Measurements from ENCODE around the gene RPH3AL.
"Not testable (repeated sequence)": the region's sequence is repeated elsewhere in the genome, so short reads cannot be mapped to it uniquely, and the experiment has no call there.

Gene RPH3AL

DNA sequence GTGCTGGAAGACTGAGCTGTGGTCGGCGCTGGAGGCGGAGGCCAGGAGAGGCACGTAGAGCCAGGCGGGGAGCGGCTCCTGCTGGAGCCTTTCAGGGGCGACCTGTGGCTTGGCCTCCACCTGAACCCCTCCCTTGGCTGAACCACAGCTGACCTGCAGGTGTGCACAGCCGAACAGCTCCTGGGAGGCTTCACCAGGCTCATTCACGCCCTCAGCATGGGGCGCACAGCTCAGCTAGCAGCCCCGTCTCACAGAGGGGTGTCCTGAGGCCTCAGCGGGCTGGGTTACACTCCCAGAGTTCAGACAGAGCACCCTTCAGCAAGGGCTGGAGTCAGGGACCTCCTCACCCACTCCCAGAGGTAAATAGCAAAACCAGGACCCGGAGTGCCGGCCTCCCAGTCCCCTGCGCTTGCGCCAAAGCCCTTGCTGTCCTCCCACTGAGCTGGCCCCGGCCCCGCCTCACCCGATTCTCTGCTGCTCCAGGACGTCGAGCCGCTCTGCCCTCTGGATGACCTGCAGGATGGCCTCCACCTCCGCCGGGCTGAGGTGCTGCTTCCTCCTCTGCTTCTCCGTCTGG lies 31.7 kb downstream of the RPH3AL start:
- DNase-seq (ENCODE audit: low read depth in 1 of 2, low spot score in 1 of 2): no peak

DNA sequence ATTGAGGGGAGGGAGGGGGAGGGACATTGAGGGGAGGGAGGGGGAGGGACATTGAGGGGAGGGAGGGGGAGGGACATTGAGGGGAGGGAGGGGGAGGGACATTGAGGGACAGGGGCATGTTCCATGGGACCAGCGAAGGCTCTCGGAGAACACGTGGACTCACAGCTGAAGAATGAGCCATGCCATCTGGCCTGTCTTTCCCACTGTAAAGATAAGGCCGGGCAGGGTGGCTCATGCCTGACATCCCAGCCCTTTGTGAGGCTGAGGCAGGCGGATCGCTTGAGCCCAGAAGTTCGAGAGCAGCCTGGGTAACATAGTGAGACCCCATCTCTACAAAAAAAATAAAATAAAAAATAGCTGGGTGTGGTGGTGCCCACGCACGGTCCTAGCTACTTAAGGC lies 32.5 kb downstream of the RPH3AL start:
- no peak for DNase-seq (ENCODE audit: low read depth in 1 of 2, low spot score in 1 of 2)

DNA sequence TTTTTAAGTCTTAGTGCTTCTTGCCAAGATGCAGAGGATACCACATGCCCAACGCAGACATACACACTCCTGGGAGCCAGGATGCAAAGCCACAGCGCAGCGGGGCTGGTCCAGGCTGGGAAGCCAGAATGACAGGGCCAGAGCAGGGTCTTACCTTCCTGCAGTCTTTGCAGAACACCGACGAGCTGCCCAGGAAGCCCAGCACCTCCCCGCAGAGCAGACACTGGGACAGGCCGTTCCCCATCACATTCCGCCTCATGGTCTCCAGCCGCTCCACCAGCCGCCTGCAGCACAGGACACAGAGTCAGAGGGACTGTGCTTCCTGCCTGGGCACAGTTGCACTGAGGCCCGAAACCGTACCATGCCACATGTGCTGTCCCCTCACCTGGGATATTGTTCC lies 33.3 kb downstream of the RPH3AL start:
- no peak for DNase-seq (ENCODE audit: low read depth in 1 of 2, low spot score in 1 of 2)

DNA sequence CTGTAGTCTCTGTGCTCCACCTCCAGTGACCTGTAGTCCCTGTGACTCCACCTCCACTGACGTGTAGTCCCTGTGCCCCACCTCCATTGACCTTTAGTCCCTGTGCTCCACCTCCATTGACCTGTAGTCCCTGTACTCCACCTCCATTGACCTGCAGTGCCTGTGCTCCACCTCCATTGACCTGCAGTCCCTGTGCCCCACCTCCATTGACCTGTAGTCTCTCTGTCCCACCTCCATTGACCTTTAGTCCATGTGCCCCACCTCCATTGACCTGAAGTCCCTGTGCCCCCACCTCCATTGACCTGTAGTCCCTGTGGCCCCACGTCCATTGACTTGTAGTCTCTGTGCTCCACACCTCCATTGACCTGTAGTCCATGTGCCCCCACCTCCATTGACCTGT lies 35.5 kb downstream of the RPH3AL start:
- not testable (repeated sequence) for DNase-seq (ENCODE audit: low read depth in 1 of 2, low spot score in 1 of 2)

DNA sequence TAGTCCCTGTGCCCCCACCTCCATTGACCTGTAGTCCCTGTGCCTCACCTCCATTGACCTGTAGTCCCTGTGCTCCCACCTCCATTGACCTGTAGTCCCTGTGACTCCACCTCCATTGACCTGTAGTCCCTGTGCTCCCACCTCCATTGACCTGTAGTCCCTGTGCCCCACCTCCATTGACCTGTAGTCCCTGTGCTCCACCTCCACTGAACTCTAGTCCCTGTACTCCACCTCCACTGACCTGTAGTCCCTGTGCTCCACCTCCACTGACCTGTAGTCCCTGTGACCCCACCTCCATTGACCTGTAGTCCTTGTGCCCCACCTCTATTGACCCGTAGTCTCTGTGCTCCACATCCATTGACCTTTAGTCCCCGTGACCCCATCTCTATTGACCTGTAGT lies 37.2 kb downstream of the RPH3AL start:
- DNase-seq (ENCODE audit: low read depth in 1 of 2, low spot score in 1 of 2): not testable (repeated sequence)

DNA sequence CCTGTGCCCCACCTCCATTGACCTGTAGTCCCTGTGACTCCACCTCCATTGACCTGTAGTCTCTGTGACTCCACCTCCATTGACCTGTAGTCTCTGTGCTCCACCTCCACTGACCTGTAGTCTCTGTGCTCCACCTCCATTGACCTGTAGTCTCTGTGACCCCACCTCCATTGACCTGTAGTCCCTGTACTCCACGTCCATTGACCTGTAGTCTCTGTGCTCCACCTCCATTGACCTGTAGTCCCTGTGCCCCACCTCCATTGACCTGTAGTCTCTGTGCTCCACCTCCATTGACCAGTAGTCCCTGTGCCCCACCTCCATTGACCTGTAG lies 38.0 kb downstream of the RPH3AL start:
- not testable (repeated sequence) for DNase-seq (ENCODE audit: low read depth in 1 of 2, low spot score in 1 of 2)

DNA sequence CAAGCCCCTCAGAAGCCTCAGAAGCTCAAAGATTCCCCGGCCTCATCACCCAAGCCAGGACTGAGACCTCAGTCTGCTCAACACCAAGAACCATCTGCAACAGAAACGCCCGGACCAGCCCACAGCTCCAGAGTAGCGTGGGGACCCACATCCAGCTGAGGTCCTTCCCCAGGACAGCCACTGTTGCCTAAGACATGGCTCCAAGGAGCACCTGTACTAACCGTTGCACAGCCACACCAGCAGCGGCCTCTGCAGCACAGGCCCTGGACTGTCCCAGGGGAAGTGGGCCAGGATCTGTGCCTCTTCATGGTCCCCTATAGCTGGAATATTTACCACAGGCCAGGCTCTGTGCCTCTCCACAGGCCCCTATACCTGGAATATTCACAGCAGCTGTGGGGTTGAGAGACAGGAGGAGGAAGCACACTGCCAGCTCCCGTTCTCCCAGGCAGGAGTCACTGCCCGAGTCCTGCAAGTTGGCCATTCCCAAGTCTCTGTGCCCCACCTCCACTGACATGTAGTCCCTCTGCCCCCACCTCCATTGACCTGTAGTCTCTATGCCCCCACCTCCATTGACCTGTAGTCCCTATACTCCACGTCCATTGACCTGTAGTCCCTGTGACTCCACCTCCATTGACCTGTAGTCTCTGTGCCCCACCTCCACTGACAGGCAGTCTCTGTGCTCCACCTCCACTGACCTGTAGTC lies 38.5 kb downstream of the RPH3AL start:
- DNase-seq (ENCODE audit: low read depth in 1 of 2, low spot score in 1 of 2): no peak

DNA sequence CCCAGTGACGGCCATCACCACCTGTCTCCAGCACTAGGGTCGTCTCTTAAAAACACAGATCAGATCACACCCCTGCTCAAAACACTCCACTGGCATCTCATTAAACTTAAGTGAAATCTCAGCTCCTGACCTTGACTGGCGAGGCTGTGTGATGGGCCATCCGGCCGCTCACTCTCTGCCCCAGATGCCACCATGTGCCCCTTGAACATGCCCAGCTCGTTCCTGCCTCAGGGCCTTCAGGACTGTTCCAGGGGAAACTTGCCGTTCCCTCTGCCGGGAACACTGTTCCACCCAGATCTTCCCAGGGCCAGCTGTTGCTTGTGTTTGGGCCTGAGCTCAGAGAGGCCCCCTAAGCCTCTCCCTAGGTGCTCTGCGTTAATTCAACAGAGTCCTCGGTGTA lies 39.4 kb downstream of the RPH3AL start:
- DNase-seq (ENCODE audit: low read depth in 1 of 2, low spot score in 1 of 2): no peak

DNA sequence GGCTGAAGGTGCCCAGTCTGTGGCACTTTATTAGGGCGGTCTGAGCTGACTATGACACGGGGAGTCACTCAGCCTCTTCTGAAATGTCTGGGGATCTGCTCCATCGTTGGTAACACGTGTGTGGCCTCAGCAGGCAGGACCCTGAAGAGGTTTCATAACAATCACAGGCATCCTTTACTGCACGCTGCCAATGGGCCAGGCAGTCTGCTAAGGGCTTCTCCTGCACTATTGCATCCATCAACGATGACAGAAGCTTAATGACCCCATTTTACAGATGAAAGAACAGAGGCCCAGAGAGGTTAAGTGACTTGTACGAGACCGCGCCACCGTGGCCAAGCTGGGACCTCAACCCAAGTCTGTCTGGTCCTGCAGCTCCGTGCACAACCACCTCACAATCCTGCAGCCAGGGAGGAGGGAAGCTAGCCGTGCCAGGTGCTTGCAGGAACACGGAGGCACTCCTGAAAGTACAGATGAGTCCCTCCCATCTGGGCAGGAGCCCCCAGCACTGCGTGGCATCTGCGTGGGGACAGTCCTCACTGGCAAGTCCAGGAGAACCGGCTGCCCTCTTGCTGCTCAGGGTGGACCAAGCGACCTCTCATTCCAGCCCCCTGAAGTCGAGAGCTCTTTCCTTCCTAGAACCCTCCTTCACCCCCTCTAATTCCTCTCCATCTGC lies 40.0 kb downstream of the RPH3AL start:
- no peak for DNase-seq (ENCODE audit: low read depth in 1 of 2, low spot score in 1 of 2)

DNA sequence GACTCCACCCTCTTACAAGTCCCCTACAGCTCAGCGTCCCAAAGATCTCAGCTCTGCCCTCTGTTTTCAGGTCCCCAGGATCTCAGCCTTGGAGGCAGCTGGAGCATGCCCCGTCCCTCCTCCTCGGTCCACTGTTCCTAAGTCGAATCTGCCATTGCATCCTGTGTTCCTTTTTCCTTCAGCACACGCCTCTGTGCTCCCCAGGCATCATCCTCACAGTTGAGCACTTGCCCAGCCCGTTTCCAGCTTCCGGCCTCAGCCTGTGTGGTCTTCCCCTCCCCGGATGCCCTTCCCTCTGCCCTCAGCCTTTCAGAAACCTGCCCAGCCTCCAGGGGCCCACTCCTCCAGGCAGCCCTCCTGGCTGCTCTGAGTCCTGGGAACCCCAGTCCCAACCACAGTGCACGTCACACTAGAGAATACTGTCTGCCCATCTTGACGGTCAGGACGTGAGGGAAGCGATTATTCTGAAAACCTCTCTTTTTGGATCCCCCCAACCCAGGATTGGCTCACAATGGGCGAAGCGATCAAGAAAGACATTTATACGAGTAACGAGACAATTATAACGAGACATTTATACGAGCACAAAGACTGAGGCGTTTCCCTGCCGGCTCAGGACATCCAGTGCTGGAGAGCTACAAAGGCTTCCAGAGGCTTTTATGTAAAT lies 41.4 kb downstream of the RPH3AL start:
- DNase-seq (ENCODE audit: low read depth in 1 of 2, low spot score in 1 of 2): no peak

DNA sequence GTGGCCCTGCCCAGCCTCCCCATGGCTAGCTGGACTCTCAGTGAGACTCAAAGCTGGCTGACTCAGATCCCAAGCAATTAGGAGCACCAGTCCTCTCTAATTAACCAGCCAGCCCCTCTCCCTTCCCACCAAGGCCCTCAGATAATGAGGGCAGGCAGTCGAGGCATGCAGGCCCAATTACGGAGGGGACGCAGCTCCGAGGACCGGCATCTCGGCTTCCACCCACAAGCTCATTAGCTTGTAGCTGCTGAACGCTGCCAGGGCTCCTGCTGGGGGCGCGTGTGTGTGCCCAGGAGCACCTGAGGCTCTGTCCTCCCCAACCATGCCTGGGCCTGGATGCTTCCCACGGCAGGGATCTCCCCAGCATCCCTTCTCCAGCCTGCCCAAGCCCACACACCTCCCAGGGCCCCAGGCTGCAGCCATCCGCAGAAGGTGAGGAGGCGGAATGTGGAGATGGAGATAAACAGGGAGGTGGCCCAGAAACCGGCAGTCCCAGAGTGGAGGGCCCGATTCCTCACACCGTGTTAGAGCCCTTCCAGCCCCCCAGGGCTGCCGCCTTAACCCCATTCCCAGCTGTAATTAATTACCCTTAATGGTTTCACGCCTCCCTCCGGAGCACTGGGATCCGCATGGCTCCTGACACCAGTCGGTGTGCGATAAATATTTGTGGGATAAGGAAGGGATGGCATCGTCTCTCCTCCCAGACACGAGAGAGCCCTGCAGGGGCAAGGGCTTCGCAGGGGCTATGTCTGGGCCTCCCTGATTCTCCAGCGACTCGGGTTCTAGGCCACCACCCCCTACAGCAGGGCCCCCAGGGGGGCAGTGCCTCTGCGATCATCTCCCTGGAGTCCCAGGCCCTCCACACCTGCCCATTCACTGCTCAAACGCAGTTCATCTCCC lies 42.2 kb downstream of the RPH3AL start:
- no peak for DNase-seq (ENCODE audit: low read depth in 1 of 2, low spot score in 1 of 2)

DNA sequence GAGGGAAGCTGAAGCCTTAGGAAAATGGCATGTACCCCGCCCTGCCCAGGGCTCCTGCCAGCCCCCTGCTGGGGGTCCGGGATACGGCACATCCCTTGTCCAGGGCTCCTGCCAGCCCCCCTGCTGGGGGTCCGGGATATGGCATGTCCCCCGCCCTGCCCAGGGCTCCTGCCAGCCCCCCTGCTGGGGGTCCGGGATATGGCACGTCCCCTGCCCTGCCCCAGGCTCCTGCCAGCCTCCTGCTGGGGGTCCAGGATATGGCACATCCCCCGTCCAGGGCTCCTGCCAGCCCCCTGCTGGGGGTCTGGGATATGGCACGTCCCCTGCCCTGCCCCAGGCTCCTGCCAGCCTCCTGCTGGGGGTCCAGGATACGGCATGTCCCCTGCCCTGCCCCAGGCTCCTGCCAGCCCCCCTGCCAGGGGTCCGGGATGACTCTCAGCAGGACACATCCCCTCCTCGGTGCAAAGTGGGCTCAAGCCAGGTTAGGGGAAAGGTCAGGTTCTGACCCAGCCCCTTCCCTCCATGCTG lies 43.2 kb downstream of the RPH3AL start:
- no peak for DNase-seq (ENCODE audit: low read depth in 1 of 2, low spot score in 1 of 2)

DNA sequence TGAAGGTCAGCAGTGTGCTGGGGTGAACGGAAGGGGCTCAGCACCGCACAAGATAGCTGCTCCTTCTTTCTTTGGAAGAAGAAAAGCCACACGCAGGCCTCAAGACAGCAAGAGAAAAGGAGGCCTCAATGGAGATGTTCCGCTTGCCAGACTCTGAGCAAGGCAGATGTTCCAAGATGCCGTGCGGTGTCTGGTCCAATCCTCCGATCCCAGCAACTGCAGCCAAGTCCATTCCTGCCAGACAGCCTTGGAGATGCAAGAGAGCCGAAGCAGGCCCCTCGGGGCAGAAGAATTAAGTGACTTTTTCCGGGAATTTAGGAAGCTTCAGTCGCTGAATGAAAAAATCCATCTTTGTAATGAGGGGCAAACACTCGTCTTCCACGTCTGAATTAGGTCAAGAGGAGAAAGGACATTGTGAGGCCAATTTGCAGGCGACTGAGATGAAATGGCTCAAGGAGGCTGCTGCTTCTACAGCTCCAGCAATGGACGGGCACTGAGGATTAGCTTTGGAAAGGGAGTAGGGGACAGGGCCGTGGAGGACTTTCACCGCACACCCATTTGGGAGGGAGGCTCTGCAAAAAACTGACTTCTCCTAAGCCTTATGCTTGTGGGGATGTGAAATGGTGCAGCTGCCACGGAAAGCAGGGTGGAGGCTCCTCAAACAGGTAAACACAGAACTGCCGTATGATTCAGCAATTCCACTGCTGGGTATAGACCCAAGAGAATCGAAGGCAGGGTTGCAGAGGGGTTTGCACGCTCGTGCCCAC lies 44.7 kb downstream of the RPH3AL start:
- no peak for DNase-seq (ENCODE audit: low read depth in 1 of 2, low spot score in 1 of 2)

DNA sequence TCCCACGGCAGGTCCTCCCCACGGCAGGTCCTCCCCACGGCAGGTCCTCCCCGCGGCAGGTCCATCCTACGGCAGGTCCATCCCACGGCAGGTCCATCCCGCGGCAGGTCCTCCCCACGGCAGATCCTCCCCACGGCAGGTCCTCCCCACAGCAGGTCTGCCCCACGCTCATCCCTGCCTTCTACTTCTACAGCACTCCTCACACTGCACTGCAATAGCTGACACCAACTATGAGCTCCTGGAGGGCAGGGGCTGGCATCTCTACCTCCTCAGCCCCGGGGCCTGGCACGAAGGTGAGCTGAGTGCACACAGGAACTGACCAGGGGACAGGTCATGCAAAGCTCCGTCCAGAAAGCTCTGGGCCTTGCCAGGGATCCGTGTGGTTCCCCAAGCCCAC lies 45.3 kb downstream of the RPH3AL start:
- DNase-seq (ENCODE audit: low read depth in 1 of 2, low spot score in 1 of 2): no peak

DNA sequence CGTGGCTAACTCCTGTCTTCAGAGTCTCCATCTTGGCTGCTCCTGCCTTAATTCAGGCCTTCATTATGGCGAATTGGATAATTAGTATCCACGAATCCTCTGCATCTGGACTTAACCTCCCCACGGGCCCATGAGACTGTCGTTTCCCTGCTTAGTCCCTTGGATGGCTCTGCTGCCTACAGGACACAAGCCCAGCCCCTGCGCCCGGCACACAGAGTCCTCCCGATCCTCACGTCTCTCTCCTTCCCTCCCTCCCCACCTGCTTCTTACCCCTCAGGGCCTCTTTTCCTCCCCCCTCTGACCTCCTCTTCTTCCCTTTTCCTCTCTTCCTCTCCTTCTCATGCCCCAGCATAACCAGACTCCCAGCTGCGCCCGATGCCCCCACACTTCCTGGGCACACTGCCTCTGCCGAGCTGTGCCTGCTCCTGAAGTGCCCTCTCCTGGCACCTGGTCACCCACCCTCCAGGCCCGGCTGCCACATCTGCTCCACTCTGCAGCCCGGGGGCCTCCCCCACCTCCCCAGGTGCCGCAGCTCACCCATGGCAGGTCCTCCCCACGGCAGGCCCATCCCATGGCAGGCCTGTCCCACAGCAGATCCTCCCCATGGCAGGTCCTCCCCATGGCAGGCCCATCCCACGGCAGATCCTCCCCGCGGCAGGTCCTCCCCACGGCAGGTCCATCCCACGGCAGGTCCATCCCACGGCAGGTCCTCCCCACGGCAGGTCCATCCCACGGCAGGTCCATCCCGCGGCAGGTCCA lies 45.9 kb downstream of the RPH3AL start:
- no peak for DNase-seq (ENCODE audit: low read depth in 1 of 2, low spot score in 1 of 2)

DNA sequence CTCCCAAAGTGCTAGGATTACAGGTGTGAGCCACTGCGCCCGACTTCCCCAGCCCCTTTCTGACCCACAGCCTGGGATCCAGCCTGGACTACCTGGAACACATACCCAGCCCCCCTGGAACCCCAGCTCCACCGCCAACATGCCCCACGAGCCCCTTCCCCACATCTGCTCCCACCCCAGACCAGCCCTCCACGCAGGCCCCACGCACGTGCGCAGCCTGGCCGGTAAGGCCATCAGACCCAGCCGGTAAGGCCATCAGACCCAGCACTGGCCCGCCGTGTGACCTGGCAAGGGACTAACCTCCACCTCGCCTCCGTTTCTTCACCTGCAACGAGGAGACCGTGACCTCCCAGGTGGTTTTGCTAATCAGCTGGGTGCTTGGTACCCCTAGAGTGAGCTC lies 46.5 kb downstream of the RPH3AL start:
- no peak for DNase-seq (ENCODE audit: low read depth in 1 of 2, low spot score in 1 of 2)

DNA sequence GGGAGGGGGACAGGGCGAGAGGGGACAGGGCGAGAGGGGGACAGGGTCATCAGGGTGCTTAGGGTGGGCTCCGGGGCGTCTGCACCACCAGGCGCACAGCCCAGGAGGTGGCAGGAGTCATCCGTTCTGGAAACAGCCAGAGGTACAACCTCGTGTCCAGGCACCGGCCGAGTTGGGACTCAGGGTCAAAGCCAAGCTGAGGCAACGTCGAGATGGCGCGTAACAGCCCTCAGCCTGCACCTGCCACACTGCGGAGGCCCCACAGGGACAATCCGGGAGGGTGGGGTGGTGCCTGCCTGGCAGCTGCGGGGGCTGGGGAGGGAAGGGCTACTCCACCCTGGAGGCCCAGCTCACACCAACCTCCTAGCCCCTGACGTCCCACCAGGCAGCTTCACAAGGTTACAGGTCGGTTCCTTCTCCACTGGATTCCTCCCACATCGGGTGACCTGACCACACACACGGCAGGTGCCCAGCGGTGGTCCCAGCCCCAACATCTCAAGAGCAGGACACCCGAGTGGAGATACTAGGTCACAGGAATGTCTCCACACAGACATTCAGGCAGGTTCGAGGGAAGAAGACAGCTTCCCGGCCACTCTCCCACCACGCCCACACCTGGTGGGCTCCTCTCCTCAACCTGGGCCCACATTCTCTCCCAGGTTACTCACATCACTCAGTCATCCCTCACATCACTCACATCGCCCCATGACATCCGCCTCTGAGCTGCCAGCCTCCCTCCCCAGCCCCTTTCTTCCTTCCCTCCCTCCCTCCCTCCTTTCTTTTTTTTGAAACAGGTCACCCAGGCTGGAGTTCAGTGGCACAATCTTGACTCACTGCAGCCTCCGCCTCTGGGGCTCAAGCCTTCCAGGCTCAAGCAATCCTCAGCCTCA lies 47.3 kb downstream of the RPH3AL start:
- no peak for DNase-seq (ENCODE audit: low read depth in 1 of 2, low spot score in 1 of 2)

DNA sequence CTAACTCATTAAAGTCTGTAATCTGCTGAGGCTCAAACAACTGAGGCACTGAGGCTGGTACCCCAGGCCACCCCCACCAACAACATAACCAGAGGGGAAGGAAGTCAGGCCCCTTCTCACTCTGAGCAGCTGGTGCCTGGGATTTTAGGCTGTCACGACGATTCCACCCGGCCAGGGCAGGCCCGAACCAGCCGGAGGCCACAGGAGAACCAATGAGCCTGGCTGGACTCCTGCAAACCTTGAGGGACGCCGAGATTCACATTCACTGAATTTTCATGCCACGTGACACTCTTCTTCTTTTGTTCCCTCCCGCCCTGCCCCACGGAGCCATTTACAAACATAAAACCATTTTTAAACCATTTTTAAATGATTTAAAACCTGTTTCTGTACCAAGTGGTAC lies 48.1 kb downstream of the RPH3AL start:
- DNase-seq (ENCODE audit: low read depth in 1 of 2, low spot score in 1 of 2): no peak

DNA sequence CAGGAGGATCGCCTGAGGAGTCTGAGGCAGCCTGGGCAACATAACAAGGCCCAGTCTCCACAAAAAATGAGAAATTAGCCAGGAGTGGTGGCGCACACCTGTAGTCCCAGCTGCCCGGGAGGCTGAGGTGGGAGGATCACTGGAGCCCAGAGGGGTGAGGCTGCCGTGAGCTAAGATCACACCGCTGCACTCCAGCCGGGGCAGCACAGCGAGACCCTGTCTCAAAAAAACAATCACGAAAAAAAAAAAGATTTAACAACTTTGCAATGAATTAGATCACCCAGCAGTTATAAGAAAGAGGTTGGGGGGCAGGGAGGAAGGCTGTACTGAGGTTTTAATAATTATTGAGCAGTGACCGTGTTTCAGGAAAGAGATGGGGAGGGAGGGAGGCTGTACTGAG lies 49.4 kb downstream of the RPH3AL start:
- no peak for DNase-seq (ENCODE audit: low read depth in 1 of 2, low spot score in 1 of 2)
